HG03039 (cell line): ENCODE data around the gene TEX53.
A peak's percentile ranks its signal among the peaks of the same experiment; 100 is the strongest.

Experiments used
- ATAC-seq: cut with Tn5 transposase; IDR thresholded peaks from one replicate; pipeline ENCODE4 v1.9.1; 2021; ENCODE audit warnings: mild to moderate bottlenecking, moderate library complexity; ENCODE audit not compliant: unreplicated experiment

Gene TEX53

DNA sequence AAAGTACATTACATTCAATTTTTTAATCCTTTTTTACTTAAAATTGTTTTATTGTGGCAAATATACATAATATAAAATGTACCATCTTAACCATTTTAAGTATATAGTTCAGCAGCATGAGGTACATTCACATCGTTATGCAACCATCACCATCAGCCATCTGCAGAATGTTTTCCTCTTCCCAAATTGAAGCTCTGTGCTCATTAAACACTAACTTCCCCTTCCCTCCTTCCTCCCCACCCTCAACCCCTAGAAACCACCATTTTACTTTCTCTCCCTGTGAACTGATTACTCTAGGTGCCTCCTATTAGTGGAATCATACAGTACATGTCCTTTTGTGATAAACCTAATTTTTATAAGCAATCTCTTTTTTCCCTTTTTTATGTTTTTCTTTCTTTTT is 15.6 kb downstream of the TEX53 start:
- no peak for ATAC-seq

DNA sequence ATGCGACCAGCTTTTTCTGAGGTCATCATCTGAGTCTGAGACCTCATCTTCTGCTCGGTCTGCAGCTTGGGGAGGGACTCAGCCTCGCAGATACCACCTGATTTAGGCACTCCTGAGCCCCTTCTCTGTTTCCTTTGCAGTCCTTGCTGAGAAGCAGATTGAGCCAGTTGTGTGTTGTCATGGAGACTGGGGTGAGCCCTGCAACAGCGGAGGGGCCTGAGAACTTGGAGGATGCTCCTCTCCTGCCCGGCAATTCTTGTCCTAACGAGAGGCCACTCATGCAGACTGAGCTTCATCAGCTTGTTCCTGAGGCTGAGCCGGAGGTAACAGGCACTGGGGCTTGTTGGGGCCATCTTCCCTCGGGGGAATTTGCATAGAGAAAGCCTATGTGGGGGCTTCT is 19.2 kb downstream of the TEX53 start:
- no peak for ATAC-seq

DNA sequence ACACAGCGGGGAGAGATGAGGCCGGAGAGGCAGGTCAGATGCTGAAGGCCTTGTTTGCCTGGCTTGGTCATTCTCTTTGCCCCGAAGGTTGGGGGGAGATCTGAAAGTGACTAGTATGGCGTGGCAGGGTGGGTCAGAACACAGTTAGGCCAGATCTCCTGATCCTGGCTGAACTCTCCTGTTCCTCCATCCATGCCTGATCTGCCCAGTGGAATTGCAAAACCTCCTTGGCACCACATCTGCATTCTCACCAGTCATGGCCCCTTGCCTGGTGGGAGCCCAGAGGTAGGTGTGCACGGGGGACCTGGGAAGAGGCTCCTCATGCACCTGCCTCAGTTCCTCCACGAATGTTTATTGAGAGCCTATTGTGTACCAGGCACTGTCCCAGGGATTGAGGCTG is 23.2 kb downstream of the TEX53 start:
- no peak for ATAC-seq

DNA sequence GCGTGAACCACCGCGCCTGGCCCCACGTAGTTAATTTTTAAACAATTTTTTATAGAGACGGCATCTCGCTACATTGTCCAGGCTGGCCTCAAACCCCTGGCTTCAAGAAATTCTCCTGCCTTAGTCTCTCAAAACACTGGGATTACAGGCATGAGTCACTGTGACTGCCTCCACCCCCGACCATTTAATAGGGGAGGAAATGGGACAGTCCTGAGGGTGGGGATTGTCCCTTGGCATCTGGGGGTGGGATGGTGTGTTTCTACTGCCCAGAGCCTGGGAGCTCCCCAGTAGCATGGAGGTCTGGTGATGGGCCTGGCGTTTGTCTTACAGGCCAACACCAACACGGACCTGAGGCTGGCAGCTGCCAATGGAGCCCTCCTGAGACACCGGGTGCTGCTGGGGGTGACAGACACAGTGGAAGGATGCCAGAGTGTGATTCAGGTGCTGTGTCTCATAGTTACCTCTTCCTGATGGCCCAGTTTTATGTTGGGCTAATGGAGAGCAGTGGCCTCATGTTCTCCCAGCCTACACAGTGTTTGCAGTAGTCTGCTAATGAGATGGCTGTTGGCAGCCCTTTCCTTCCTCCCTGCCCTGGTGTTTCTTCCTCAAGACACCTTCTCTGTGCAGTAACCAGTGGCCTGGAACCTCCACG is 24.0 kb downstream of the TEX53 start:
- ATAC-seq, result no peak

DNA sequence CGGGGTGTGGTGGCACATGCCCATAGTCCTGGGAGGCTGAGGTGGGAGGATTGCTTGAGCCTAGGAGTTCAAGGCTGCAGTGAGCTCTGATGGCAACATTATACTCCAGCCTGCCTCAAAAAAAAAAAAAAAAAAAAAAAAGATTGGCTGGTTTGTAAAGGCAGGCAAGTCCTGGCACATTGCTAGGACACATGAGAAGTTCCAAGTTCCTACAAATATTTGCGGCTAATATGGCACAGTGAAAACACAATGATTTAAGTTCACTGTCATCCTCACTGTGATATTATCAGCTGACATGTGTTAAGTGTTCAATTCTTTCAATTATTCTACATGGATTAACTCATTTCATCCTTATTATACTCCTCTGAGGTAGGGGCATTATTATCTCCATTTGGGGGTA is 26.4 kb downstream of the TEX53 start:
- ATAC-seq, result no peak

DNA sequence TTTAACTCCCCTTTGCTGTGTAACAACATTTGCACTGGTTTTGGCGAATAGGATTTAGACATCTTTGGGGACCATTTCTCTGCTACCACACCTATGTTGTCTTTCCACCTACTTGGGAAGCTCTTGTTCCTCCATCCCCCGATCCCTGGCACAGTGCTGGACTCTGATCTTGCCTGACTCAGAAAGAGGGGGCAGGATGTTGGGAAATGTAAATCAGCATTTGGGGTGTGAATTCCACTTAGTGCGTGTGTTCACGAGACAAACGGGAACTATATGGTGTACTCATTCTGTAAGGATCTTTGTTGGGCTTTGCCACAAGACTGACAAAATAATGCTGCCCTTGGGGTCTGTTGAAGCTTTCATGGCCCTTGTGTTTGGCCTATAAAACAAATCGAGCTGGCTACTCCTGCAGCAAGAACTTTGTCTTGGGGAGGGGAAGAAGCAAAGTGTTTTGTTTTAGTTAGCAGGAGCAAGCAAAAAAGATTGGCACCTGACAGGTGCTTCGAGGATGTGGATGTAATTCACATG is 28.0 kb downstream of the TEX53 start:
- ATAC-seq, result no peak

DNA sequence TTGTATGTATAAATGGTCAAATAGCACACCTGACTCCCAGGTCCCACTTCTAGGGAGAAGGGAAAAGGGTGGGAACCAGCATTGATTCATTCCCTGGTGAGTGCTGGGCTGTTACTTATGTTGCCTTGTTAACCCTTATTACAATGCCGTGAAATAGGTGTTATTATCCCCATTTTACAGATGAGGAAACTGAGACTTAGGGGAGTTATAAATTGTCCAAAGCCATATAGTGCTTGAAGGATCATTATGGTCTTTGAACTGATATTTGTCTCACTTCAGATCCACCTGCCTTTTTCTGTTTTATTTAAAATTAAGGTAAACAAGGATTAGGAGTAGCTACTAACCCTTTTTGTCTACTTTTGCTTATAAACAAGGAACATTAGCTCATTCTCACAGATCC is 30.1 kb downstream of the TEX53 start:
- no peak for ATAC-seq

DNA sequence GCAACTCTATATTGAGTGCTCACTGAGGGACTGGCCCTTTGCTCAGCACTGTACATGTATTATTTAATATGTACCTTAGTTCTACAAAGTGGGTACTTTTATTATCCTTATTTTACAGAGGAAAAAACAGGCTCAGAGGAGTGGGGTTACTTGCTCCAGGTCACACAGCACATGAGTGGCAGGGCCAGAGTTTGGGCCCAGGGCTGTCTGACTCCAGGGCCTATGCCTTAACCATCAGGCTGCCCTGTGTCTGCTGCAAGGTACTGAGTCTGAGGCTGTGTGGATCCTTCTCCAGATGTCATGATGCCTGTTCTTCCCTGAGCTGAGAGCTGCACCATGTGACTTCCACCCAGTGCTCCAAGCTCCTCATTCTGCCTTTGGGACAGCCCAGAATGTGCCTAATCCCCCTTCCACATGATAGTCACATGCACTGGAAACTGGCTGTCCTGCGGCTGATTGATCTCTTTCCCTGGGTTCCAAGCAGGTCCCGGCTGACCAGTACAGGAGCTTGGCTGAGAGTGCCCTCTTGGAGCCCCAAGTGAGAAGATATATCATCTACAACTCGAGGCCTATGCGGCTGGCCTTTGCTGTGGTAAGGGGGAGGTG is 31.1 kb downstream of the TEX53 start:
- ATAC-seq, result no peak

DNA sequence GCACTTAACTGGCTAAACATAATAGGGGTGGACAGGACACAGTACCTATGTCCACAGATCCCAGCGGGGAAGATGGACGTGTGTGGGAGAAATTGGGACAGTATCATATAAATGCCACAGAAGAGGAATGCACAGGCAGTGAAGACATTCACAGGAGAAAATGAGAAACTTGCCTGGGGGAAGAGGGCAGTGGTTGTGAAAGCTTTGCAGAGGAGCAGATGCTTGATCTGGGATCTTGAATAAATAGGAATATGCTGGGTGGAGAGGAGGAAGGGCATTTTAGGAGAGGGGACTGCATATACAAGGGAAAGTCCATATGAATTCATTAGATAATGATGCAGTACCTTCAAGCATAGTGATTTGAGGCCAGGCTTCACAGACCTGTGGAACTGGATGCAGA is 32.9 kb downstream of the TEX53 start:
- ATAC-seq, result no peak

DNA sequence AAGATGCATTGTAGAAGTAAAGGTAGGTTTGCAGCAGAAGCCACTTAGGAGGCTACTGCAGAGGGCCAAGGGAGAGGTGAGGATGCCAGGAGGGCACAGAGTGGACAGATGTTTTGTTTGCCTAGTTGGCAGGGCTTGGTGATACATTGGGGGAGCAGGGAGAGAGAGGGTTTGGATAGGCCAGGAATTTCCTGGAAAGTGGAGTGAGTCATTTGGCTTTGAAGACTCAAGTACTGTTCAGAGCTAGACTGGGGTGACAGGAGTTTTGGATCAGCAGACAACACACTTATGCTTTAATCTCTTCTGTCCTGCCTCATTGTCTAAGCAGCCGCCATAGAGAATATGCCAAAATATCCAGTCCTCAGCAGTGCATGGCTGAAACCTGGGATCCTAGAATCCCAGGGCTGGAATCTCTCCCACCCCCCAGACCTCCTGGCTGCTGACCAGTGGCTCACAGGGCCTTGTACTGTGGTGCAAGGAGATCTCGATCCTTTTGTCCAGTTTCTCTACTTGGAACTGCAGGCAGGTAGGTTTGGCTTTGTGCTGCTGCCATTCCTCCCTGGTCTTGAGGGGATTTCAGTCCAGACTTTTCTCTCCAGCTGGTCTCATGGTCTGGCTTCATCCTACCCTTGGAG is 35.5 kb downstream of the TEX53 start:
- ATAC-seq, result no peak

DNA sequence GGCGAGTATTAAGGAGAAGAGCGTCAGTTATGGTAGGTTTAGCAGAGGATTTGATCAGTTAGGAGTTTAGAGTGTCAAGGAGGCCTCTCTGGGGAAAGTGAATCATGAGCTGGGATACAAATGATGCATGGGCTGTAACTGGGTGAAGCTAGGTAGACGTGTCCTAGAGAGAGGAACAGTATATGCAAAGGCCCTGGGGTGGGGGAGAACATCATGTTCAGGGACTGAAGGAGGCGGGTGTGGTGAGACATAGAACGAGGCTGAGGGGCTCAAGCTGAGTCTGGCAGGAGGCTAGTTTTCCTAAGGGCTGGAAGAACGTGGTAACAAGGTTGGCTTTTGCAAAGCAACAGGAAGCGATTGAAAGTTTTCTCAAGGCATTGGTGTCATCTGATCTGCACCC is 36.0 kb downstream of the TEX53 start:
- no peak for ATAC-seq

DNA sequence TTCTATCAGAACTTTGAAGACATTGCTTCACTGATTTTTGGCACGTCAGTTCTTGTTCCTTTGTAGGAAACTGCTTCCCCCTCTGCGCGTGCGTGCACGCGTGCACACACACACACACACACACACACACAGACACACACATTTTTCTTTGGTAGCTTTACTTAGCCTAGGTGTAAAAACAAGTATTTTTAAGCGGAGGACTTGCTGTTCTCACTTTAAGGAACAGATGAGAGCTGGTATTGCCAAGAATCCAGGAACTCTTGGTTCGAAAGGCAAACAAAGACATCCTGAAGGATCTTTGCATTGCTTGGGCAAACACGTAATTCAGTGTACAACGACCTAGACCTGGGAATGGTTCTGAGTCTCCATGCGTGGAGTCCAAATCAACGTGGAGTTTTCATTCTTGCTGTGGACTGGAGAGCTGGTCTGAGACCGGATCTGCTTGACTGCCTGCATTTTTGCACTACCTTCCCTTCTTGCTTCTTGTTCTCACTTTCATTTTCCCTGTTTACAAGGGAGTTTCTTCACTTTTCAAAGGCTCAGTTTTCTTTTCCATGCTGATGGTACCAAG is 38.3 kb downstream of the TEX53 start:
- ATAC-seq, result no peak

DNA sequence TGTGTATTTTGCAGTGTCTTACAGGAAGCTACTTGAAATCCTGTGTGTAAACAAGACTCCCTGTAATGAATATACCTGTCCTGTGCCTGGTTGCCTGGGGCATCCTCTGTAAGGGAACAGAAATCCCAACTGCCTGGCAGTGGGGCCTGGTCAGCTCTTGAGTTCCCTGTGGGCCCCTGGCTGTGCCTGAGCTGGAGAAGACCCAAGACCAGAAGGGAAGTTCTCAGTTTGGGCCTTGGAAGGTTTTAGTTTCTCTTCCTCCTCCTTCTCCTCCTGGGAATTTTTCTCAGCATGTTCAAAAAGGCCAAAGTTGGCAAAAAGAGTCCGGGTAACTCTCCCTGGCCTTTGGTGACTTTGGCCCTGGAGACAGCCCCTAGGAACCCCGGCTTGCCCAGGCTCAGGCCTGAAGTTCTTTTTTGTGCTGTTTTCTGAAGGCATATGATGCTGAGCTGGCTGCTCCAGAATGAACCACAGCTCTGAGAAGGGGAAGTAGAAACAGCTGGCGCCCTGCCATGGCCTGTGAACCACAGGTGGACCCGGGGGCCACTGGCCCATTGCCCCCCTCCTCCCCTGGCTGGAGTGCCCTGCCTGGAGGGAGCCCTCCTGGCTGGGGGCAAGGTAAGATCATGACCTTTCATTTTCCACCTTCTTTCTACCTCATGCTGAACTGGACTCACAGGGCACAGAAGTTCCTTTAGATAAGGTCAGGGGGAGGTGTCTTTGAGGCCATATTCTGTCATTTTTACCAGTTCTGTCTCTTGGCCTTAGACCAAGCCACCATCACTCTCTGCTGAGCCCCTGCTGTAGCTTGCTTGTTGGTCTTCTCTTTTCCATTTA is 40.7 kb downstream of the TEX53 start:
- ATAC-seq, result peak; percentile 56

DNA sequence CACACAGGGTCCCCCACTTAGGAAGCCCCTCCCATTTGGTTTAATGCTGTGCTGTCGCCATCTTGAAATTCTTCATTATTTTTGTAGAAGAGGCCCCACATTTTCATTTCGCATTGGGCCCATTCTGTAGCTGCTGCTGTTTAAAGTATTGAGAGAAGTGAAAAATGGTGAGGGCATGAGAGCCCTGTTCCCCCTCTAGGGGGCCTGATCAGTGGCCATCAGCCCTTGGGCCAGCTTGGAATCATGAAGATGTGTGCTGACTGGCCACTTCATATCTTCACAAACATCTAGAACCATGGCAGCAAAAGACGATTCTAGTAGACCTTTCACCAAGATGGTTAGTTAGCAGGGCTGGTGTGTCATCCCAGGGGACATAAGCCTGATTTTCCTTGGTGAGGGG is 43.2 kb downstream of the TEX53 start:
- ATAC-seq, result no peak

DNA sequence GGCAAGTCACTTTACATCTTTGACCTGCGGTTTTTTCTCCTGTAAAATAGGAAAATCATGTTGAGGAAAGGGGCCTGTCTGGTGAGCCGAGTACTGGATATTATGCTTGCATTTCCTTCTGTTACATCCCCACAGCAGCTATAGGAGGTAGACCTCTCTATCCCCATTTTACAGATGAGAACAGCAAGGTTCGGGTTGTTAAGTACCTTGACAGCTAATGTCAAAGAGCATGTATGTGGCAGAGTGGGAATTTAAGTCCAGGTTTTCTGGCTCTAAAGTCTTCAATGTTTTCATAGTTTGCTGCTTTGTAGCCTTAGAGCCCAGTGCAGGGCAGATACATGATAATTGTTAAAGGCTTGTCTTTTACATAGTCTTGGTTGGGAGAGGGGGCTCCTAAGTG is 43.7 kb downstream of the TEX53 start:
- no peak for ATAC-seq

DNA sequence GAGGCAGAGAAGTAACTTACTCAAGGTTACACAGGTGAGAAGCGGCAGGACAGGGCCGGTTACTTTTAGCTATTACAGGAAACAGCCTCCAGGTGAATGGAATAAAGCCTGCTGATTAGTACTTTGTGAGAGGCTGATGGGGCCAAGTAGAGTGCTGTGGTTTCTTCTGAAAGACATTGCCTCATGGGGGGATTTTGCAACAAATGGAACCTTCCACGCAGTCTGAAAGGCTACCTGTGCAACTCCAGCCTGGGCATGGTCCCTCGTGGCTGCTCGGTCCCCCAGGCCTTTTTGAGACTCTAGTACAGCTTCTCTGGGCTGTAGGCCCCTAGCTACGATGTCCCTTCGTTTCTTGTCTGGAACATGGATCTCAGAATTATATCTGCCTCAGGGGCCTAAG is 44.5 kb downstream of the TEX53 start:
- no peak for ATAC-seq

DNA sequence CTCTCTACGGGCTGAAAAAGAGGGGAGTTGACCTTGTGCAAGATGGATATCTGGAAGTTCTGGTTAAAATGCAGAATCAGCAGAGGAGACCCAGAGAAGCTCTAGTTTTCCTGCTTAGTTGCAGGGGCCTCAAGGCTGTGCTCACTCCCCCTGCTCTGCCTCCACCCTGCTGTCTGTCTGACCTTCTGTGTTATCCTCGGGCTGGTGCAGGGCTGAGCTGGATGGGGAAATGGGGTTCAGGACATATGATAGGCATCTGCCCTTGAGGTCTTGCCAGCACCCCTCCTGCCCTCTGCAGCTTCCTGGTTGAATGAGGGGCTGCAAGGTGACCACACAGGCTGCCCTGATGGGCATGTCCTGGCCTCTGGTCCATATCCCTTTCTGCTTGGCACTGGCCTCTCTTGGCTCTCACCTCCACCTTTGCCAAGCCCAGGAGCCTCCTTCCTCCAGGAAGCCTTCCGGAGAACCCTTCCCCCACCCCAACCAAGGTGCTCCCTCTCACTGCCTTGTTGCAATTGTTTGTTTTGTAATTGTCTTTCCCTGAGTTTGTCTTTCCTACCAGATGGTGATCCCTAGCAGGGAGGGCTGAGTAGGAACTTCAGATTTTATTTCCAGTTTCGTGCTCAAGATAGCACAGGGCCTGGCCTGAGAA is 45.2 kb downstream of the TEX53 start:
- ATAC-seq, result no peak

DNA sequence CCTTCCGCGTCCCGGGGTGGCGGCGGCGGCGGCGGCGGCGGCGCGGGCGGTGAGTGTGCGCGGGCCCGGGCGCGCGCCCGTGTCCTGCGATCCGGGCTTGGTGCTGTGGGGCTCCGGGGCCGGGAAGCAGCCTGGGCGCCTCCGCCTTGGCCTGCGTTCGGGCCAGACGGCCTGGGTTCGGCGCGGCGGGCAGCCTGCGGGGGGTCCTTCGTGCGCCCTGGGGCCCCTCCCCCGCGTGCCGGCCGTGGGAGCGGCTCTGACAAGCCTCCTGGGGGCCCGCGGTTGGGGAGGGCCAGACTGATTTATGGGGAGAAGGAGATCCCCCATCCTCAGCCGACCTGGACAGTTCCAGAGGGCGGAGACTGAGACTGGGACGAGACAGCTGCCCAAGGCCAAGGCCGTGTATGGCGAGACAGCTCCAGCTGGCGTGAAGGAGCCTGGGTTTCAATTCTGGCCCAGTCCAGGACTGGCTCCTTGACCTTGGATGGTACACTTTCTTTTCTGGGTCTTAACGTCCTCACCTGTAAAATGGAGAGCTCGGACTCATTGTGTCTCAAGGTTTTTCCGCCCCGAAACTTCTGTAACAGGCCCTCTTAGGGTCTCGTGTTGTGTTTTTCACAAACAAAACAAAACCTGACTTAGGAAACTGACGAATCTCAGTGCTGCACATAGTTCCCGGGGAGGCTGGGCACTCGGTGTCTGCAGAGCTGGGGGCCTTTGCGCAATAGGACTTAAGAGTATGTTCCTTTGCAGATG is 45.9 kb downstream of the TEX53 start:
- peak; percentile 29 for ATAC-seq

DNA sequence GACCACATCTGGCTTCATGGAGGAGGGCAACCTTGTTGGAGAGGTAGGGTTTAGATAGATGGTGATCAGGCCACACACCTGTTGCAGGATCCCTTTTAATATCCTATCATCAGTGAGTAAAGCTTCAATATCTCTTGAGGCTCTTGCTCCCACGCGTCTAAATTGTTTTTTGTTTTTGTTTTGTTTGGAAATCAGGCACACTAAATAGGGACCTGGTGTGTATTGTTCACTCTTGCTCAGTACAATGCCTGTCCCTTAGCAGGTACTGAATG is 49.1 kb downstream of the TEX53 start:
- no peak for ATAC-seq
